DMS79 (cell line): Measurements from ENCODE around the gene ARL9.

Experiments used
- DNase-seq: peaks from one replicate; lab custom pipeline; 2025; lab: John Stamatoyannopoulos, UW

ARL9 gene

DNA sequence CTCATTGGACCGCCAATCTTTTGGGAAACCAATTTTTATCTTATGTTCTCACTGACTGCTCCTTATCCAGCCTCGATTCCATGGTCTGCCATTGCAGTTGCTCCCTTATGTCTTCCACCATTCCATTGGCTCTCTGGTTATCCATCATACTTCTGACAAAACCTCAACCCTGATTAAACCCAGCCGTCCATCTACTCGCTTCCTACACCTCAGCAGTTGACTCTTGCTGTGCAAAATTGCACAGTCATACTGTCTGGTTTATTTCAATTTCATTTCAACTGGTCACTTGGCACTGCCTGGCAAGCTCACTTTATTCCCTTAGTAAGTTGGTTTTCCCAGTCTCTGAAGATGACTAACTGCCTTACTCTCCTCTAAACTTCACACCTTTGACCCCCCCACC lies 26.2 kb downstream of the ARL9 start:
- no peak for DNase-seq

DNA sequence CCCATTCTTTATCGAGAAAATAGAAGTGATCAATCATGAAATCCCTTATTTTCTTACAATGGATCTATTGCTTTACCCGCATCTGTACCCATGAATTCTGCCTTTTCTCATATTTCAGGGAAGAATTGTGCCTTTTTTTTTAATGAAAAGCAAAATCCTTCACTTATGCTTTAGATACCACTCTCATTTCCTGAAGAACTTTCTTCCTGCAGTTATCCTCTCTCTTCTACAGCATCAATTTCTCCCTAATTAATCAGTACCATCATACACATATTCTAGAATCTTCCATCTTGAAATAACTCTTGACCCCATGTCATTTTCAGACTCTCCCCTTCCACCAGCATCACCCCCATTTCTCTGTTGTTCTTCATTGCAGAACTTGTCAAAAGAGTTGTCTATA lies 26.6 kb downstream of the ARL9 start:
- no peak for DNase-seq

DNA sequence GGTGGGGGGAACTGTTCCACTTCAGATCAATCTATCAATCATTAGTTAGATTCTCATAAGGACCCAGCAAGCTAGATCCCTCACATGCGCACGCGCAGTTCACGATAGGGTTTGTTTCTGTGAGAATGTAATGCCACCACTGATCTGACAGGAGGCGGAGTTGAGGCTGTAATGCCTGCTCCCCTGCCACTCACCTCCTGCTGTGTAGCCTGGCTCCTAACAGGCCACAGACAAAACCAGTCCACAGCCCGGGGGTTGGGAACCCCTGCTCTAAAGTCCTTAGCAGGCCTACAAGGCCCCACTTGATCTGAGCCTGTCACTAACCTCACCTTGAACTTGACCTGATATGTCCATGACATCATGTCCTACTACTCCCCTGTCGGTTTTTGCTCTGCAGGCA lies 30.3 kb downstream of the ARL9 start:
- no peak for DNase-seq

DNA sequence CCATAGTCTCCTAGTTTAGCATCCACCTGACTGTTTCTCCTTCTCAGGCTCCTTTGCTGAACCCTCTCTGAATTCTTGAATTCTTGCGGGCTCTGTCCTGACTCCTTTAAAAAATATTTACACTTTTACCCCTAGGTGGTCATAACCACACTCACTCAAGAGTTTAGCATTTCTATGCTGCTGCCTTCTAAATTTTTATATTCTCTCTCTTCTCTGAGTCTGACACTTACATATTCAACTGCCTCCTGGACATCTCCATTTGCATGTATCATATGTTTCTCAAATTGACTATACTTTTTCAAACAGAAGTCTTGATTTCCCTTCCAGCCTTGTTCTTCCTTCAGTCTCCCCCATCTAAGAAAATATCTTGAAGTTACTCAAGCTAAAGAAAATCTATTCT lies 31.6 kb downstream of the ARL9 start:
- no peak for DNase-seq

DNA sequence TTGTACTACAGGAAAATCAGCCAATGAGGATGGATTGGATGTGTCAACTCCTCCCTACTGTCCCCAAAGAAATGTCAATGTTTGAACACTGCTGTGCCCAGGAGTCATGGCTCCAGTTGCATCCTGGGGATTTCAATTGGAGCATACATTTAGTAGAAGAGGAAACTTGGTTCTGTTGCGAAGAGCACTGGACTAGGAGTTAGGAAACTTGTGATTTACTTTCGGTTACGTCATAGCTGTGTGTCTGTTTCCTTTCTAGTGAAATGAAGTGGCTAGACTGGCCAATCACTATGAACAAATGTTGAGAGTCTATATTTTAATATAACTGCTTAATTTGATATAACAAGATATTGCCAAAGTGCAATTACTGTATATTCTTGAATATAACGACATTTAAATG lies 35.2 kb downstream of the ARL9 start:
- DNase-seq, result no peak

DNA sequence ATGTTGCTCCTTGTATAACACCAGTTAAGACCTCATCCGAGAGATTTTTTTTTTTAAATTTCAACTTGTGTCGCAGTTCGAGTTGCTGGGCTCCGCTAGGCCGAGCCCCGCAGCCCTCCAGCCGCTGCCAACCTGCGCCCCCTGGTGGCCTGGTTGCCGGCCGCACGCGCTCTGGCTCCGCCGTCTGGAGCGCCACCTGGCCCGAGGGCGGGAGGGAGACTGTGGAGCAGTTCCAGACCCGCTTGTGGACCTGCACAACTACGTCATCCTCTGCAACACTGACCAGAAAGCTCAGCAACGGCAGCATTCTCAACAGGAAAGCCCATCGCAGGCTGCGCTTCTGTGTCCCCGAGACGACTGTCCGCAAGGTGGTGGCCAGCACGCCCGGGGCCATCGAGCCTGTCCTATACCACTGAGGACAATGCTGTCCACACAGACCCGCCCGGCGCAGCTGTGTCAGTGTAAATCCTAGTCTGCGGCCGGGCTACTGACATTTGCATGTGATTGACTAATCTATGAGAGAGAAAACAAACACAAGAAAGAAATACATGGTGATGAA lies 39.1 kb downstream of the ARL9 start:
- peak; percentile 26 for DNase-seq

DNA sequence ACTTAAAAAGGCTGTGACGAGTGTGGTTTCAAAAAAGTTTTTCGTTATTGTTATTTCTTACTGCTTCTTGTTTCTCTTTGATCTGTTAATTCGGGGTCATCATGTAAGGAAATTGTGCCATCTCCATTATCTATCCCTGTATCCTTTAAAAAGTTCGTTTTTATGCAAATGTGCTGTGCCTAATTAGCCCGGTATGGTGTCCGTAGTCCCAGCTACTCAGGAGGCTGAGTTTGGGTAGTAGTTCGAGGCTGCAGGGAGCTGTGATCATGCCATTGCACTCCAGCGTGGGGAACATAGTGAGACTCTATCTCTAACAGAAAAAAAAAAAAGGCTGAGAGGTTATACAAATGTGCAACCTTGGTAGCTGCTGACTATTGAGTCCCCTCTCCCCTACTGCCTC lies 45.1 kb downstream of the ARL9 start:
- no peak for DNase-seq

DNA sequence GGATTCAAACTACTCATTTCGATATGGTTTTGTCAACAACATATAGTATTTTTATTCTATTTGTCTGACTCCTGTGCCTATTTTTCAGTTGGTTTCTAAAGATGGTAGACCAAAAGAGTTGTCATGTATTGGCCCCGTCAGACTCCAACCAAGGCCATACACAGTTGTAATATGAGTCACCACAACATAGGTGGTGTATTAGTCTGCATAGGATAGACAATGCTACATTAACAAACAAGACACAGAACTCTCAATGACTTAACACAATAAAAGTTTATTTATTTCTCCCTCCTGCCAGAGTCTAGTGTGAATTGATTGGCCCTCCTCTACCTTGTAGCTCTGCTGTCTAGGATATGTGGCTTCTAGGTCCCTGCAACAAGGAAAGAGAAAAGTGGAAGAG lies 45.9 kb downstream of the ARL9 start:
- no peak for DNase-seq

DNA sequence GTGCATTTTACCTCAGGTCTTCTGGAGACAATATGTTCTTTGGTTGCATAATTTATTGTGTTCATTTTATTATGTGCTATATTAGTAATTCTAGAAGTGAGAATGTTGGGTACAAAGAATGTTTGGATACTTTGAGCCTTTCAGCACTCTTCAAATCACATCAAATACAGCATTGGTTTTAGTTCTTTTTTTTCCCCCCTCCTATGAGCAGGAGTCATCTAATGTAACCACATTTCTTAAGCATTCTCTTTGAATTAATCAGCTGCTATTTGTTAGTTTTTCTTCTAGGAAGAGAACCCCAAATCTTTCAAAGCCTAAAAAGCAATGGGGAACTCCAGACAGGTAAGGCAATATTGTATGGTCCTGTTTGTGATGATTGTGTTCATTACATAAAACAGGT lies 46.7 kb downstream of the ARL9 start:
- no peak for DNase-seq

DNA sequence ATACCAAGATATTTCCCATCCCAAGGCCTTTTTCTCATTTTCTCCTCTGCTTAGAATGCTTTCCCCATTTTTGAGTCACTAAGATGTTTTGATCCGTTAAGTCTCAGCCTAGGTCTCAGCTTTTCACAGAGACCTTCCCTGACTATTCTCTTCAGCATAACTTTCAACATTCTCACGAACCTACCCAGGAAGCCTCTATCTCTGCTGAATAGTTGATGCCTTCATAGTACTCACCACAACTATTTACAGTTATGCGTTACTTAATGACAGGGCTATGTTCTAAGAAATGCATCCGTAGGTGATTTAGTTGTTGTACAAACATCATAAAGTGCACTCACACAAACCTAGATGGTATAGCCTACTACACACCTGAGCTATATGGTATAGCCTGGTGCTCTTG lies 64.5 kb downstream of the ARL9 start:
- no peak for DNase-seq
